AG09309 (cell line): Measurements from ENCODE around the gene ZNF784.

Source experiments
- DNase-seq: peaks from one replicate; pipeline ENCODE4 v3.0.0-alpha.2; 2010; ENCODE audit warnings: low read depth
- H3K4me3 ChIP-seq: 2 replicates; pipeline ENCODE4 v1.5.1; 2011; ENCODE audit warnings: mild to moderate bottlenecking, low read depth, low read length, moderate library complexity; ENCODE audit not compliant: control insufficient read depth
- TF ChIP-seq, protein P1 (sequence below): IDR thresholded peaks from 2 replicates; pipeline ENCODE4 v1.5.1; 2011; ENCODE audit warnings: mild to moderate bottlenecking, low read depth, low read length, inconsistent platforms; ENCODE audit not compliant: insufficient read depth, control insufficient read depth; ENCODE audit errors: missing control alignments

ZNF784 gene

GRCh38 chr19:55594996-55595545, 29.3 kb downstream of the ZNF784 start:
- H3K4me3 ChIP-seq = no peak overlapping the region
- TF ChIP-seq, protein P1, sequence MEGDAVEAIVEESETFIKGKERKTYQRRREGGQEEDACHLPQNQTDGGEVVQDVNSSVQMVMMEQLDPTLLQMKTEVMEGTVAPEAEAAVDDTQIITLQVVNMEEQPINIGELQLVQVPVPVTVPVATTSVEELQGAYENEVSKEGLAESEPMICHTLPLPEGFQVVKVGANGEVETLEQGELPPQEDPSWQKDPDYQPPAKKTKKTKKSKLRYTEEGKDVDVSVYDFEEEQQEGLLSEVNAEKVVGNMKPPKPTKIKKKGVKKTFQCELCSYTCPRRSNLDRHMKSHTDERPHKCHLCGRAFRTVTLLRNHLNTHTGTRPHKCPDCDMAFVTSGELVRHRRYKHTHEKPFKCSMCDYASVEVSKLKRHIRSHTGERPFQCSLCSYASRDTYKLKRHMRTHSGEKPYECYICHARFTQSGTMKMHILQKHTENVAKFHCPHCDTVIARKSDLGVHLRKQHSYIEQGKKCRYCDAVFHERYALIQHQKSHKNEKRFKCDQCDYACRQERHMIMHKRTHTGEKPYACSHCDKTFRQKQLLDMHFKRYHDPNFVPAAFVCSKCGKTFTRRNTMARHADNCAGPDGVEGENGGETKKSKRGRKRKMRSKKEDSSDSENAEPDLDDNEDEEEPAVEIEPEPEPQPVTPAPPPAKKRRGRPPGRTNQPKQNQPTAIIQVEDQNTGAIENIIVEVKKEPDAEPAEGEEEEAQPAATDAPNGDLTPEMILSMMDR = no peak
- DNase-seq = no peak

DNA sequence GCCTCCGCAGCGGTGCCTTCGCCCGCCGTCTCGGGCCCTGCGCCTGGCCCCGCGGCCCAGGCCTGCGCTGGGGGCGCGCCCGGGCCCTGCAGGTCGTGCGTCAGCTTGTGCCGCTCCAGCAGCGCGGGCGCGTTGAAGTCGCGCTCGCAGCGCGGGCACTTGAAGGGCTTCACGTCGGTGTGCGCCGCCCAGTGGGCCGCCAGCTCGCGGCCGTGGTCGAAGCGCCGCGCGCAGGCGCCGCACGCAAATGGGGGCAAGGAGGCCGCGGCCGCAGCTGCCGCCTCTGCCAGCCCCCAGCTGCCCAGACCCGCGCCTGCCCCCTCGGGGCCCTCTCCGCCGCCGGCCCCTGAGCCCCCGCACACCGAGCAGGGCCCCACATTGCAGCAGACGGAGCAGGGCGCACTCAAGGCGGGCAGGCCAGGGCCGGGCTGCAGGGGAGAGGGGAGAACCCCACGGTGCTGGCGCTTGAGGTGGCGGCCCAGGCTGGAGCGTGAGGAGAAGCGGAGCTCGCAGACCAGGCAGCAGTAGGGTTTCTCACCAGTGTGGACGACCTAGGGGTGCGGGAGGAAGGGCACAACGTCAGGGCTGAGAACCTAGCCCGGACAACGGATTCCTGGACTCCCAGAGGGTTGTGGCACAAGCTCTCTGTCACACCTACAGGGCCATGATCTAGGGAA, 31.1 kb downstream of the ZNF784 start:
- no peak overlapping the region for H3K4me3 ChIP-seq
- no peak for DNase-seq
- TF ChIP-seq, protein P1 = no peak

DNA sequence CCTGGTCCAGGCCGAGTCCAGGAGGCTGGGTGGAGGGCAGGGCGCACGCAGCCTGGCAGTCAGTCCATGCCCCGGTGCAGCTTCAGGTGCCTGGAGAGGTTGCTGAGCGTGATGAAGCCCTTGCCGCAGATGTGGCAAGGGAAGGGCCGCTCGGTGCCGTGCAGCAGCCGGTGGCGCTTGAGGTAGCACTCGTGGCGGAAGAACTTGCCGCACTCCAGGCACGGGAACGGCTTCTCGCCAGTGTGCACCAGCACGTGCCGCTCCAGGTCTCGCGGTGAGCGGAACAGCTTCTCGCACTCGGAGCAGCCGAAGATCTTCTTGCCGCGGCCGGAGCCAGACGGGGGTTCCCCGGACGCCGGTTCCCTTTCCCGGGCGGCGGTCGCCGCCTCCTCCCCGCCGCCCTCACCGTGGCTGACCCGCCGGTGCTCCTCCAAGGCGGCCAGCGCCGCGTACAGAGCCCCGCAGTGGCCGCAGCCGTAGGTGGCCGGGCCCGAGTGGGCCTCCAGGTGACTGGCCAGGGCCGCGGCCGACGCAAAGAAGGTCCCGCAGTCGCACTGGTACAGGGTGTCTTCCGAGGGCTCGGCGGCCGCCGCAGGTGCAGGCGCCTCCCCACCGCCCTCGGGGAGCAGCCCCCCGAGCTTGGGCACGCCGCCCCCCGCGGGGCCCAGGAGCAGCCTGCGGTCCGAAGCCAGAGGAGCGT, 31.8 kb downstream of the ZNF784 start:
- no peak for DNase-seq
- TF ChIP-seq, protein P1 = no peak
- H3K4me3 ChIP-seq = no peak overlapping the region

DNA sequence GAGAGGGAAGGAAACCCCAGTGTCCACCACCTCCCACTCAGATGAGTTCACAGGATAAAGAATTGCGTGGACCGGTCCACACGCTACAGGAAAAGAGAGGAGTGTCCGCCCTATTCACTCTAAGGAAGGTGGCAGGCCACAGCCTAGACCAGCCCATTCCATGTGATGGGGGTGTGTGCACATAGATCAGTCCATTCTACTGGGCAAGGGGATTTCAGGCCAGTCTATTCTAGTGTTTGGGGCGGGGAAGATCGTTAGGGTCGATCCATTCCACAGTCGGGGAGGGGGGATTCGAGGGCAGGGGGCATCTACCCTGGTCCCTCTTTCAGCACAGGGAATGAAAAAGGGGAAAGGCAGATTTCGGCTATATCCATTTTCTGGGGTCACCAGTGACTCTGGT, 32.8 kb downstream of the ZNF784 start:
- DNase-seq = no peak
- TF ChIP-seq, protein P1 = no peak

GRCh38 chr19:55590617-55591016, 33.7 kb downstream of the ZNF784 start:
- no peak overlapping the region for H3K4me3 ChIP-seq
- DNase-seq = no peak
- TF ChIP-seq, protein P1 = no peak

More for the DNA sequence above, 32.8 kb downstream of the ZNF784 start:
- no peak overlapping the region for H3K4me3 ChIP-seq

GRCh38 chr19:55590109-55590508, 34.3 kb downstream of the ZNF784 start:
- H3K4me3 ChIP-seq = no peak overlapping the region
- TF ChIP-seq, protein P1 = no peak
- no peak for DNase-seq
